GM23248 (cell line): ENCODE results near the gene SRPK2. TPM values are rescaled to one million over a fixed set of nuclear protein-coding genes. Genes with fewer than 3 reads are reported as not detected.
"Not testable (repeated sequence)": the region's sequence is repeated elsewhere in the genome, so short reads cannot be mapped to it uniquely, and the experiment has no call there.

Source experiments
- DNase-seq: peaks from one replicate; pipeline ENCODE4 v3.0.0-alpha.2; 2015
- H2AFZ ChIP-seq: fragments of 200-600 bp; sonication (generic); 2 replicates; pipeline ENCODE4 v1.6.1; 2016; ENCODE audit warnings: antibody characterized with exemption
- H3F3A ChIP-seq: fragments of 200-600 bp; sonication (generic); 2 replicates; pipeline ENCODE4 v1.6.1; 2016; ENCODE audit warnings: mild to moderate bottlenecking, antibody characterized with exemption, mixed run types; ENCODE audit not compliant: insufficient read depth
- H3K27ac ChIP-seq: fragments of 200-600 bp; sonication (generic); 2 replicates; pipeline ENCODE4 v1.5.1; 2016; ENCODE audit warnings: mild to moderate bottlenecking
- H3K27me3 ChIP-seq: fragments of 200-600 bp; sonication (generic); replicated peaks from 2 replicates; pipeline ENCODE4 v1.6.1; 2016; ENCODE audit warnings: mild to moderate bottlenecking; ENCODE audit not compliant: insufficient read depth
- H3K36me3 ChIP-seq: fragments of 200-600 bp; sonication (generic); 2 replicates; pipeline ENCODE4 v1.6.1; 2016; ENCODE audit warnings: low read depth, mild to moderate bottlenecking
- H3K4me1 ChIP-seq: fragments of 200-600 bp; sonication (generic); 2 replicates; pipeline ENCODE4 v1.6.1; 2016; ENCODE audit warnings: mild to moderate bottlenecking; ENCODE audit not compliant: insufficient read depth
- H3K4me2 ChIP-seq: fragments of 200-600 bp; sonication (generic); one replicate; pipeline ENCODE4 v1.6.1; 2016; ENCODE audit warnings: mild to moderate bottlenecking; ENCODE audit not compliant: unreplicated experiment
- H3K4me3 ChIP-seq: fragments of 200-600 bp; sonication (generic); 2 replicates; pipeline ENCODE4 v1.5.1; 2016; ENCODE audit warnings: mild to moderate bottlenecking
- H3K79me2 ChIP-seq: fragments of 200-600 bp; sonication (generic); 2 replicates; pipeline ENCODE4 v1.6.1; 2016; ENCODE audit warnings: mild to moderate bottlenecking; ENCODE audit not compliant: insufficient read depth
- H3K9ac ChIP-seq: fragments of 200-600 bp; sonication (generic); 2 replicates; pipeline ENCODE4 v1.6.1; 2016; ENCODE audit warnings: mild to moderate bottlenecking
- H3K9me2 ChIP-seq: fragments of 200-600 bp; sonication (generic); 2 replicates; pipeline ENCODE4 v1.6.1; 2016; ENCODE audit warnings: mixed run types, mild to moderate bottlenecking, moderate library complexity; ENCODE audit not compliant: insufficient read depth
- H3K9me3 ChIP-seq: fragments of 200-600 bp; sonication (generic); one replicate; pipeline ENCODE4 v1.6.1; 2017; ENCODE audit warnings: low read depth
- H4K20me1 ChIP-seq: fragments of 200-600 bp; sonication (generic); 2 replicates; pipeline ENCODE4 v1.6.0; 2016; ENCODE audit not compliant: insufficient read depth
- EZH2 ChIP-seq: fragments of 200-600 bp; sonication (generic); IDR thresholded peaks from 2 replicates; pipeline ENCODE4 v1.6.1; 2018; ENCODE audit warnings: antibody characterized with exemption, mild to moderate bottlenecking; ENCODE audit not compliant: insufficient read depth, poor library complexity, severe bottlenecking
- EZH2phosphoT487 ChIP-seq: fragments of 200-600 bp; sonication (generic); IDR thresholded peaks from 2 replicates; pipeline ENCODE4 v1.6.1; 2018; ENCODE audit warnings: antibody characterized with exemption, moderate library complexity, mild to moderate bottlenecking, low read depth; ENCODE audit not compliant: insufficient read depth
- WGBS, 2 experiments: methylation state at CpG; one replicate each; pipeline ENCODE4 v1.1.6; 2015 to 2017; ENCODE audit warnings: low lambda C conversion rate in 2 of 2, low coverage in 1 of 2; ENCODE audit errors: missing lambda C conversion rate in 2 of 2; 5-methylcytosine and 5-hydroxymethylcytosine counted together
- in situ Hi-C: fragments of 300-500 bp; cut with MboI; formaldehyde crosslinking; loops from 2 replicates; pipeline ENCODE4 v1.15.0; 2020
- polyA plus RNA-seq: library from polyadenylated mRNA; unstranded; fragments of >200 nt; fragmentation: Nextera tagmentation; extraction: Ambion mirVana; gene quantifications from 2 replicates; pipeline ENCODE4 v1.2.1, GENCODE V29; 2016
- total RNA-seq: library from RNA; depleted of rRNA; stranded (reverse); fragments of >200 nt; shearing (Covaris generic); gene quantifications from 2 replicates; pipeline ENCODE4 v1.2.3, GENCODE V29; 2014

SRPK2 gene
- total and polyA plus RNA-seq, 2 experiments from 2014 or later, result 53.1 to 85.2 TPM

GRCh38 chr7:105198223-105198622 is 190.5 kb downstream of the SRPK2 start:
- no peaks in the 10 kb centered on the region for H3K27me3 ChIP-seq
- peaks cover 23% of the 10 kb centered on the region for H3K4me1 ChIP-seq
- WGBS, 2 experiments, result 0 to 2% methylated on average over 2 of the region's 2 CpGs
- peak overlapping the region; percentile 59 for H3K27ac ChIP-seq
- H2AFZ ChIP-seq, result no peak overlapping the region
- peaks cover 17% of the 10 kb centered on the region; the same call in 1 of the 2 replicates for H4K20me1 ChIP-seq
- TF ChIP-seq EZH2phosphoT487, result peak; percentile 77; the same call in 1 of the 2 replicates
- TF ChIP-seq EZH2, result no peak
- in situ Hi-C loops, result no loop called here
- peak overlapping the region; percentile 43 for H3K9ac ChIP-seq
- H3K4me3 ChIP-seq, result no peak overlapping the region
- peaks cover 4% of the 10 kb centered on the region; the same call in 1 of the 2 replicates for H3K36me3 ChIP-seq
- peak overlapping the region; percentile 55 for H3K4me2 ChIP-seq
- H3K9me3 ChIP-seq, result no peaks in the 10 kb centered on the region
- no peaks in the 10 kb centered on the region for H3K9me2 ChIP-seq
- H3F3A ChIP-seq, result peaks cover 10% of the 10 kb centered on the region
- DNase-seq, result peak; percentile 91
- peaks cover 41% of the 10 kb centered on the region for H3K79me2 ChIP-seq

DNA sequence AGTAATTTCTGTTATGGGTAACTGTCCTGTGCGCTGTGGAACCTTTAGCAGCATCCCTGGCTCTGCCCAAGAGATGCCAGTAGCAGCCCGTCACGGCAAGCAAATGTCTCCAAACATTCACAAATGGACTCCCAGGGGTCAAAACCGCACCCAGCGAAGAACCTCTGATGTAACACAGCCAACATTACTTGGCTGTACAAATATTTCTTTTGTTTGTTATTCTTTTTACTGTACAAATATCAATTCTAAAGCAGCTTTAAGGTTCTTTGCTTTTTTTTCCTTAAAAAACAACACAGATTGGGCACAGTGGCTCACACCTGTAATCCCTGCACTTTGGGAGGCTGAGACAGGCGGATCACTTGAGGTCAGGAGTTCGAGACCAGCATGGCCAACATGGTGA is 192.2 kb downstream of the SRPK2 start:
- Histone ChIP-seq H4K20me1 (peaks cover 19% of the 10 kb centered on the region; the same call in 1 of the 2 replicates), H3K27me3 (no peaks in the 10 kb centered on the region), H3K4me2 (no peak overlapping the region), H3F3A (peaks cover 10% of the 10 kb centered on the region), H3K36me3 (peaks cover 6% of the 10 kb centered on the region; the same call in 1 of the 2 replicates), H2AFZ (no peak overlapping the region), H3K9me3 (no peaks in the 10 kb centered on the region), H3K27ac (no peak overlapping the region), H3K9ac (no peak overlapping the region), H3K4me1 (peaks cover 23% of the 10 kb centered on the region), H3K9me2 (no peaks in the 10 kb centered on the region; the same call in 1 of the 2 replicates), H3K79me2 (peaks cover 41% of the 10 kb centered on the region), H3K4me3 (no peak overlapping the region)
- WGBS, 2 experiments, result 68 to 75% methylated on average over 7 of the region's 7 CpGs
- no peak for TF ChIP-seq EZH2
- TF ChIP-seq EZH2phosphoT487, result no peak
- in situ Hi-C loops, result no loop called here
- peak; percentile 45 for DNase-seq

DNA sequence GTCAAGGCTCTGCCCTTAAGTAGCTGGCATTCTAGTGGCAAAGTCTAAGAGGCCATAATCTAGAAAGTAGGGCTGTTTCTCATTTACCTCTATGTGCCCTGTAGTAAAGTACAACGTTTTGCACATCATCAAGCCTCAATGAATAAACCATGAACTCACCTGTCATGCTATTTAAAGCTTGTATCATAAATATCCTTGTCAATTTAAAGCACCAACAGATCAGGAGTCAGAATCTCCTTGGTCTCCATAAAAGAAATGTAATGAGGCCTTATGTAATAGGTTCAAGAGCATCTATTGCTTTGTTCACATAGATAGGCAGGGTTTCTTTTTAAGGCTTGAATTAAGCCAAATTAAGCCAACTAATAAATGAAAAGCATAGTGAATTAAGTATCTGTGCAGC is 192.8 kb downstream of the SRPK2 start:
- WGBS, 2 experiments, result 46 to 48% methylated on average over 1 of the region's 1 CpG
- peaks cover 17% of the 10 kb centered on the region; the same call in 1 of the 2 replicates for H4K20me1 ChIP-seq
- H3K9me3 ChIP-seq, result no peaks in the 10 kb centered on the region
- H3K4me3 ChIP-seq, result no peak overlapping the region
- H3K27me3 ChIP-seq, result no peaks in the 10 kb centered on the region
- H3K79me2 ChIP-seq, result peaks cover 47% of the 10 kb centered on the region
- no peak overlapping the region for H3K9ac ChIP-seq
- DNase-seq, result no peak
- in situ Hi-C loops, result no loop called here
- H2AFZ ChIP-seq, result no peak overlapping the region
- no peak overlapping the region for H3K27ac ChIP-seq
- H3F3A ChIP-seq, result peaks cover 10% of the 10 kb centered on the region
- peaks cover 6% of the 10 kb centered on the region; the same call in 1 of the 2 replicates for H3K36me3 ChIP-seq
- H3K9me2 ChIP-seq, result no peaks in the 10 kb centered on the region; the same call in 1 of the 2 replicates
- H3K4me1 ChIP-seq, result peaks cover 23% of the 10 kb centered on the region
- TF ChIP-seq EZH2 (no peak), EZH2phosphoT487 (no peak)
- H3K4me2 ChIP-seq, result no peak overlapping the region

- in situ Hi-C loops, H3K36me3 ChIP-seq, H3K9me3 ChIP-seq, H3K4me2 ChIP-seq, H3K9ac ChIP-seq, DNase-seq, H3K27me3 ChIP-seq, H3K9me2 ChIP-seq, H3K27ac ChIP-seq, H3K4me3 ChIP-seq, H3F3A ChIP-seq, H2AFZ ChIP-seq: not testable (repeated sequence)
- Histone ChIP-seq H4K20me1 (peaks cover 14% of the 10 kb centered on the region; the same call in 1 of the 2 replicates), H3K79me2 (peaks cover 56% of the 10 kb centered on the region), H3K4me1 (peaks cover 23% of the 10 kb centered on the region)
- WGBS, 2 experiments, result 96 to 97% methylated on average over 16 of the region's 16 CpGs
These were observed 193.8 kb downstream of the SRPK2 start for GRCh38 chr7:105194959-105195358.
